Vagina (tissue), 2 donors: ENCODE measurements around the gene DYSF. TPM values are rescaled to one million over a fixed set of nuclear protein-coding genes. Genes with fewer than 3 reads are reported as not detected.

Experiments used
- DNase-seq, 2 donors: peaks; one replicate each; pipeline ENCODE4 v3.0.0-alpha.2; 2017; ENCODE audit errors: extremely low spot score in 2 of 2
- H3K27ac ChIP-seq: fragments of 200-600 bp; sonication (generic); one replicate; pipeline ENCODE4 v1.5.1; 2019
- H3K27me3 ChIP-seq: fragments of 200-600 bp; sonication (generic); one replicate; pipeline ENCODE4 v1.5.1; 2019
- H3K36me3 ChIP-seq, 2 donors: fragments of 200-600 bp; sonication (generic); one replicate each; pipeline ENCODE4 v1.5.1; 2017 to 2019
- H3K4me1 ChIP-seq: fragments of 200-600 bp; sonication (generic); one replicate; pipeline ENCODE4 v1.5.1; 2019
- H3K4me3 ChIP-seq, 2 donors: fragments of 200-600 bp; sonication (generic); 1 replicate in 1 of 2; 2 replicates in 1 of 2; pipeline ENCODE4 v1.5.1; 2016 to 2019
- H3K9me3 ChIP-seq: fragments of 200-600 bp; sonication (generic); one replicate; pipeline ENCODE4 v1.5.1; 2019
- CTCF ChIP-seq, 3 experiments: fragments of 450-650 bp in 2 of 3; fragments of 200-600 bp in 1 of 3; sonication (generic) in 1 of 3; IDR thresholded peaks; one replicate each; pipeline ENCODE4 v1.5.1; 2017 to 2019; ENCODE audit warnings: antibody characterized with exemption in 3 of 3, mild to moderate bottlenecking in 2 of 3, moderate library complexity in 2 of 3
- POLR2A ChIP-seq, 2 donors: fragments of 450-650 bp; IDR thresholded peaks; one replicate each; pipeline ENCODE4 v1.6.1; 2017; ENCODE audit warnings: antibody characterized with exemption in 2 of 2, mild to moderate bottlenecking in 2 of 2, moderate library complexity in 2 of 2
- POLR2AphosphoS5 ChIP-seq, 2 donors: sonication (generic); formaldehyde crosslinking; IDR thresholded peaks; one replicate each; pipeline ENCODE4 v1.9.0; 2017; ENCODE audit warnings: antibody characterized with exemption in 2 of 2, mild to moderate bottlenecking in 2 of 2, low read depth in 1 of 2; ENCODE audit not compliant: insufficient read depth in 1 of 2
- intact Hi-C: fragments of 100-400 bp; cut with DNase I; formaldehyde crosslinking; loops from one replicate; pipeline ENCODE4 v1.15.1; 2023
- total RNA-seq: library from RNA; depleted of rRNA; stranded (reverse); fragments of >200 nt; gene quantifications from one replicate; pipeline ENCODE4 v1.2.3, GENCODE V29; 2016

DYSF gene
- total RNA-seq, 1 donor from 2014 or later = 10.1 TPM

GRCh38 chr2:71609958-71610357 lies 156.6 kb downstream of the DYSF start:
- intact Hi-C loops = no loop called here
- TF ChIP-seq POLR2AphosphoS5 (IDR thresholded peaks at IDR 0.05; ENCODE audit: insufficient read depth in 1 of 2, low read depth in 1 of 2) (no peak), CTCF (IDR thresholded peaks at IDR 0.05) (peak in 1 of 3 experiments; percentile 32), POLR2A (IDR thresholded peaks at IDR 0.05) (no peak)
- no peaks in the 10 kb centered on the region for H3K9me3 ChIP-seq
- H3K4me1 ChIP-seq = peaks cover 15% of the 10 kb centered on the region
- no peaks in the 10 kb centered on the region for H3K27me3 ChIP-seq
- DNase-seq = no peak
- H3K4me3 ChIP-seq = no peak overlapping the region
- no peak overlapping the region for H3K27ac ChIP-seq
- no peaks in the 10 kb centered on the region for H3K36me3 ChIP-seq

- Histone ChIP-seq H3K27me3 (no peaks in the 10 kb centered on the region), H3K27ac (no peak overlapping the region), H3K36me3 (no peaks in the 10 kb centered on the region), H3K4me1 (peaks cover 15% of the 10 kb centered on the region), H3K4me3 (no peak overlapping the region), H3K9me3 (no peaks in the 10 kb centered on the region)
- TF ChIP-seq CTCF (IDR thresholded peaks at IDR 0.05) = no peak
- no peak for TF ChIP-seq POLR2A (IDR thresholded peaks at IDR 0.05)
- TF ChIP-seq POLR2AphosphoS5 (IDR thresholded peaks at IDR 0.05; ENCODE audit: insufficient read depth in 1 of 2, low read depth in 1 of 2) = no peak
- intact Hi-C loops = no loop called here
- DNase-seq = peak; percentile 77 to 82
These were observed 157.3 kb downstream of the DYSF start for GRCh38 chr2:71610671-71611070.

GRCh38 chr2:71611247-71611646 lies 157.9 kb downstream of the DYSF start:
- intact Hi-C loops = no loop called here

DNA sequence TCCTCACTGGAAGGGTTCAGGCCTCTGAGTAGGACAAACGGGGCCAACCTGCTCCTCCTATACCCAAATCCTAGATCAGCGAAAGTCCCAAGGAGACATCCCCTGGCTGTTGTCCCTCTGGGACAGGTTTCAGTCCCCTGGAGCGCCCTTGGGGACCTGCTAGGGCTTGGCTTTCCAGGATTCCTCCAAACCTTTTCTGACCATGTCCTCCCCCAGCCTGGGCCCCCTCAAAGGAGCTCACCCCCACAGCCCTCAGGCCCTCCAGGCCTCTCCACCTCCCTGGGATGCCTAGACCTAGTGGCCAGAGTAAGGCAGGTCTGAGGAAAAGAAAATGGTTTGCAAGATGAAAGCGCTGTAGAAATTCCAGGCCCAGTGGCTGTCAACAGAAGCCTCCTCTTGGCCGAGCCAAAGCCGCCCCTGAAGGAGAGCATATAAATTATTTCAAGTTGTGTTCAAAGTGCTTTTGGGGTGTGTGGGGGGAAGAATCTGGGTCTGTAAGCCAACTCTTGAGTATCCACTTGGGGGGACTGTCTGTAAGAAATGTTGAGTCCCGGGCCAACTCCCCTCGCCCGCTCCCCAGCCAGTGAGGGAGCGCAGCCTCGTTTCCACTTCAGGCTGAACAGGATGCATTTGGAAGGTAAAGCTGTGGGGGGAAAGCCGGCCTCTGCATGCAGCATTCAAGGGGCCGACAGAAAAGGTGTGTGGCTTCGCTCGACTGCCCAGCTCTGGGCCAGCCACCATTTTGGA lies 158.6 kb downstream of the DYSF start:
- H3K36me3 ChIP-seq = no peaks in the 10 kb centered on the region
- intact Hi-C loops = no loop called here
- no peaks in the 10 kb centered on the region for H3K27me3 ChIP-seq
- TF ChIP-seq POLR2A (IDR thresholded peaks at IDR 0.05) (no peak), CTCF (IDR thresholded peaks at IDR 0.05) (no peak), POLR2AphosphoS5 (IDR thresholded peaks at IDR 0.05; ENCODE audit: insufficient read depth in 1 of 2, low read depth in 1 of 2) (no peak)
- H3K4me1 ChIP-seq = peaks cover 15% of the 10 kb centered on the region
- H3K9me3 ChIP-seq = no peaks in the 10 kb centered on the region
- H3K4me3 ChIP-seq = no peak overlapping the region
- peak; percentile 74 to 82 for DNase-seq
- H3K27ac ChIP-seq = no peak overlapping the region

More at GRCh38 chr2:71611247-71611646, 157.9 kb downstream of the DYSF start:
- DNase-seq = peak in 1 of 2 donors; percentile 75
- Histone ChIP-seq H3K4me3 (no peak overlapping the region), H3K27ac (no peak overlapping the region), H3K36me3 (no peaks in the 10 kb centered on the region), H3K9me3 (no peaks in the 10 kb centered on the region), H3K27me3 (no peaks in the 10 kb centered on the region), H3K4me1 (peaks cover 15% of the 10 kb centered on the region)
- no peak for TF ChIP-seq CTCF (IDR thresholded peaks at IDR 0.05)
- no peak for TF ChIP-seq POLR2AphosphoS5 (IDR thresholded peaks at IDR 0.05; ENCODE audit: insufficient read depth in 1 of 2, low read depth in 1 of 2)
- no peak for TF ChIP-seq POLR2A (IDR thresholded peaks at IDR 0.05)
